GM12865 (cell line): ENCODE data around the gene BIRC2.

Source experiments
- DNase-seq: peaks from one replicate; pipeline ENCODE4 v3.0.0; 2010; ENCODE audit warnings: low read depth
- H3K4me3 ChIP-seq: 2 replicates; pipeline ENCODE4 v1.5.1; 2011; ENCODE audit warnings: mild to moderate bottlenecking, low read depth, low read length, control low read depth
- TF ChIP-seq, protein P1 (sequence below): IDR thresholded peaks from 2 replicates; pipeline ENCODE4 v1.5.1; 2011; ENCODE audit warnings: low read length, control low read depth, low read depth, inconsistent platforms; ENCODE audit not compliant: insufficient read depth; ENCODE audit errors: missing control alignments

Gene BIRC2

DNA sequence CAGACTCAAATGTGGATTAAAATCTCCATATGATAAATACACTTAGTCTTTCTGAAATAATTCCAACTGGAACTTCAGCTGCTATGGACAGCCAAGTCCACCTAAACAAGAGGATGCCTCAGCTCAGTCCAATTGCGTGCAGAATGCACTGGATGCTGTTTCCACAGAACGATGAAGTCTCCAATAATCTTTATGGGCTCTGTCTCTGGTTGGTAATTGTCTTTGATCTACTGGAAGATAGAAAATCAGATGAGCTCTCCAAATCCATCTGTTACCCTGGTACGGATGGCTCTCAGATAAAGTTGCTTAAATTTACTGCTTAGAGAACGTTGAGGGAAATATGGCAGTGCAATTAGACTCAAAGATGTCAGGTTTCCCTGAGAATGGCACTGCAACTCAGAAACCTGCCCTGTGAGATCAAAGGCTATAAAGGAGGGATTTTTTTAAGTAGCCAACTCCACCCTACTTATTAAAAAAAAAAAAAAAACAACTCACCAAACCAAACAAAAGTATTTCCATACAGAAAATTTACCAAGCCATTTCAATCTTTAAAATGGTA lies 30.6 kb upstream of the BIRC2 start:
- H3K4me3 ChIP-seq: peak overlapping the region; percentile 68
- DNase-seq: peak; percentile 64
- TF ChIP-seq, protein P1, sequence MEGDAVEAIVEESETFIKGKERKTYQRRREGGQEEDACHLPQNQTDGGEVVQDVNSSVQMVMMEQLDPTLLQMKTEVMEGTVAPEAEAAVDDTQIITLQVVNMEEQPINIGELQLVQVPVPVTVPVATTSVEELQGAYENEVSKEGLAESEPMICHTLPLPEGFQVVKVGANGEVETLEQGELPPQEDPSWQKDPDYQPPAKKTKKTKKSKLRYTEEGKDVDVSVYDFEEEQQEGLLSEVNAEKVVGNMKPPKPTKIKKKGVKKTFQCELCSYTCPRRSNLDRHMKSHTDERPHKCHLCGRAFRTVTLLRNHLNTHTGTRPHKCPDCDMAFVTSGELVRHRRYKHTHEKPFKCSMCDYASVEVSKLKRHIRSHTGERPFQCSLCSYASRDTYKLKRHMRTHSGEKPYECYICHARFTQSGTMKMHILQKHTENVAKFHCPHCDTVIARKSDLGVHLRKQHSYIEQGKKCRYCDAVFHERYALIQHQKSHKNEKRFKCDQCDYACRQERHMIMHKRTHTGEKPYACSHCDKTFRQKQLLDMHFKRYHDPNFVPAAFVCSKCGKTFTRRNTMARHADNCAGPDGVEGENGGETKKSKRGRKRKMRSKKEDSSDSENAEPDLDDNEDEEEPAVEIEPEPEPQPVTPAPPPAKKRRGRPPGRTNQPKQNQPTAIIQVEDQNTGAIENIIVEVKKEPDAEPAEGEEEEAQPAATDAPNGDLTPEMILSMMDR: no peak

DNA sequence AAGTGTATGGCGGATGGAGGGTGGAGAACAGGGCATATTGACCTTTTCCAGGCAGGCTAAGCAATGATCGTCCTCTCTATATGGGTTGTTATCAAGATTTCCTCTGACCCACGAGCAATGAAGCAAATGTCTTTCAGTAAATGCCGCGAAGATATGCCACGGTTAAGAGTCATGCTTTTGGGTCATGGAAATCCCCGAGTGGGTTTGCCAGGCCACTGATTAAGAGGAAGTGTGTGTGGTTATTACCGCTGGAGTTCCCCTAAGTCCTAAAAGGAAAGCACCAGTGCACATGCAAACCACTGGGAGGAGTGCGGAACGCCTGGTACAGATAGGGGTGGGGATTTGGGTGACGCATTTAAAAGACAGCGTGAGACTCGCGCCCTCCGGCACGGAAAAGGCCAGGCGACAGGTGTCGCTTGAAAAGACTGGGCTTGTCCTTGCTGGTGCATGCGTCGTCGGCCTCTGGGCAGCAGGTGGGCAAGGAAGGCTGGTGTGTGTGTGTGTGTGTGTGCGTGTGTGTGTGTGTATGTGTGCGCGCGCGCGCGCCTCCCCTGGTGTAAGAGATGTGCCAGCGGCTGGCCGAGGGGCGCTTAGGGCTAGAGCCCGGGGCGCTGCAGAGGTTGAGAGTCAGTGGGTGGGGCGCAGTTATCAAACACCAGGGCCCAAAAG lies 29.8 kb upstream of the BIRC2 start, which contains the start of gene BIRC3:
Gene BIRC3 (plus strand): TSS at position 386 of the 669 bp plus-strand sequence. CDS start 7,026 bp downstream, outside the sequence.
- peak; percentile 99 for DNase-seq
- TF ChIP-seq, protein P1: no peak
- H3K4me3 ChIP-seq: peak within 1 kb of the TSS; percentile 68

DNA sequence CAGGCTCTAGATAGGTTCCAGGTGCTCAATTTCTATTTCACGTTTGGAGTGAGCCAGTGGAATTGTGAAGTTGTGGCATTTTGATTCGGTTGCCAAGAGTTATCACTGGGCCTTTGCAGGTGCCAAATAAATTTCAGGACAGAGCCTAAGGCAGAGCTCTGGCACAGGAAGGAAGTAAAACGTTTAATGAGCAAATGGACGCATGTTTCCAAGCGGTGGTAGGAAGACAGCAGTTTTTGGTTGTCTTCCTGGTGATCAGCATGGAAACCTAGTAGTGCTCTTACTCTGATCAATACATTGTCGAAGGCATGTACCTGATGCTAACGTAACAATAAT lies 29.3 kb upstream of the BIRC2 start:
- TF ChIP-seq, protein P1: no peak
- H3K4me3 ChIP-seq: peak overlapping the region; percentile 68
- no peak for DNase-seq

DNA sequence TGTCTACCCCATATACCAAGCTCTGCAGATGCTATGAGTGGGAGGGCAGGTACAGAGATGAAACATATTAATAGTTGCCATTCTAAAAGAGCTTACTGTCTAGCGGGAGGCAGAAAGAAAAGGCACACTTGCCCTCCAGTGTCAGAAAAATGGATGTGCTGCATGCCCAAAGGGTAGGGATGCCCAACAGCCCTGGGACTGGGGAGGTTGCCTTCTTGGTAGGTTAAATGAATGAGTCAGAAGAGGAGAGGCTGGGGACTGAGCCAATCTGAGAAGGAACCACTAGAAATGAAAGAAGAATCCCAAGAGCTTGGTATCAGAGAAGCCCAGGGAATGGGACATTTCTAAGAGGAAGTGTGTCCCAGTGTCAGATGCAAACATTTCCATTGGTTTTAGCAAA lies 28.5 kb upstream of the BIRC2 start:
- H3K4me3 ChIP-seq: peak overlapping the region; percentile 68

DNA sequence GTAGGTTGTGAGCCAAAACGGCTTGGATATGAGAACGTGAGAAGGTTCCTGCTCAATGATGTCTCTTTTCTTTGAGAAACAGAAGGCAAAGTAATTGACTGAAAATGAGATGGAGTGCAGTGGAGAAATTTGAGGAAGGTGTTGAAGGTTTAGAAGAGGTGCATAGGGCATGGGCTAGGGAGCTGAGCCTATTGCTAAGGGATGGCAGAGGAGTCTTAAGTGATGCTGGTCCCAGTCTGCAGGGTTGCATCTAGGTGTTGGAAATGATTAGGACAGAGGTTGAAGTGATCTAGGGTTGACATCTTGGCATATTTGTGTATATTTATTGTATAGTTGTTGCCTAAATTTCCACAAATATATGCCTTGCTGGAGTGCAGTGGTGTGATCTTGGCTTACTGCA lies 27.5 kb upstream of the BIRC2 start:
- TF ChIP-seq, protein P1: no peak
- H3K4me3 ChIP-seq: peak overlapping the region; percentile 68
- peak; percentile 29 for DNase-seq

More for the DNA sequence above, 28.5 kb upstream of the BIRC2 start:
- TF ChIP-seq, protein P1: no peak
- DNase-seq: peak; percentile 70

DNA sequence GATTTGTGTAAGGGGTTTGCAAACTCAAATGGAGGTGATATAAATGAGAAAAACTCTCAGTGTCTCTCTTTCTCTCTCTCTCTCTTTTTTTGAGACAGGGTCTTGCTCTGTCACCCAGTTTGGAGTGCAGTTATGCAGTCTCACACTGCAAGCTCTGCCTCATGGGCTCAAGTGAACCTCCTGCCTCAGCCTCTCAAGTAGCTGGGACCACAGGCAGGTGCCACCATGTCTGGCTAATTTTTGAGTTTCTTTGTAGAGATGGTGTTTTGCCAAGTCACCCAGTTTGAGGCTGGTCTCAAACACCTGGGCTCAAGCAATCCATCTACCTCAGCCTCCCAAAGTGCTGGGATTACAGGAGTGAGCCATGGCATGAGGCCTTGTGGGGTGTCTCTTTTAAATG lies 26.8 kb upstream of the BIRC2 start:
- TF ChIP-seq, protein P1: no peak
- peak; percentile 40 for DNase-seq
- peak overlapping the region; percentile 68 for H3K4me3 ChIP-seq
